GM12872 (cell line): ENCODE results near the gene GPR61.

Experiments
- TF ChIP-seq, protein P1 (sequence below): IDR thresholded peaks from 3 replicates; pipeline ENCODE4 v1.5.1; 2011; ENCODE audit warnings: low read depth, mild to moderate bottlenecking, low read length, moderate library complexity; ENCODE audit not compliant: insufficient read depth

The GPR61 gene

DNA sequence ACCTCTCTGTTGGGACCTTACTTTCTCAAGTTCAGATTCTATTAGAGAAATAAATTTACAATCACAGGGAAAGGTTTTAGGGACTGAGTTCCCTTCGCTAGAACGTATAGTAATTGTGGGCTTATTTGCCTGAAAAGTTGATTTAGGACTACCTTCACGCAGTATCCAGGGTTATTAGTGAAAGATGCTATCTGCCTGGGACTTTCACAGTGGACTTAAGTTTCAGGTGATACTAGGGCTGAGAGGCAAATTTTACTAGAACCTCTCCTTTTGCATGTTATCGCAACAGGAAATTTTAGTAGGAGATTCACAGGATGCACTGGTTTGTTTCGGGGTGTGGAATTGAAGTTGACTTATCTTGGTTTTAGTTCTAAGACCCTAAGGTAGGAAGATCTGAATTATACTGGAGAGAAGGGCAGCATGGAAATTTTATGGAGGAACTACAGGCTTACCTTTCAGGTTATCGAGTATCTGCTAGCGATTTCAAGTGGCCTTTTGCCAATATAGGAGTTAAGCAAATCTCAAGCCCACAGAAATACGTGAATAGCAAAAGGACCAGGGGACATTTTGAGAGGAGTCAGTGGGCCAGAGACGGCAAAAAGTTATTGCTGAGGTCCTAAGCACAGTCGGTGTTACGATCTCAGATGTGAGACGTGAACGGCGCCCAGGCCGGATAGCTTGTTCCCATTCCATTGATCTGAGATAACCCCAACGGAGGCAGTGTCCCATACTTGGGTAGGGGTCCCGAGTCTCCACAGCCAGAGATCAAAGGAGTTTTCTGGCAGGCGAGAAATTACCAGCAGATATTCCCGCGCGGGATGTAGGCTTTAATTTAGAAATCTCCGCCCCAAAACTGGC lies 8.0 kb downstream of the GPR61 start:
- TF ChIP-seq, protein P1, sequence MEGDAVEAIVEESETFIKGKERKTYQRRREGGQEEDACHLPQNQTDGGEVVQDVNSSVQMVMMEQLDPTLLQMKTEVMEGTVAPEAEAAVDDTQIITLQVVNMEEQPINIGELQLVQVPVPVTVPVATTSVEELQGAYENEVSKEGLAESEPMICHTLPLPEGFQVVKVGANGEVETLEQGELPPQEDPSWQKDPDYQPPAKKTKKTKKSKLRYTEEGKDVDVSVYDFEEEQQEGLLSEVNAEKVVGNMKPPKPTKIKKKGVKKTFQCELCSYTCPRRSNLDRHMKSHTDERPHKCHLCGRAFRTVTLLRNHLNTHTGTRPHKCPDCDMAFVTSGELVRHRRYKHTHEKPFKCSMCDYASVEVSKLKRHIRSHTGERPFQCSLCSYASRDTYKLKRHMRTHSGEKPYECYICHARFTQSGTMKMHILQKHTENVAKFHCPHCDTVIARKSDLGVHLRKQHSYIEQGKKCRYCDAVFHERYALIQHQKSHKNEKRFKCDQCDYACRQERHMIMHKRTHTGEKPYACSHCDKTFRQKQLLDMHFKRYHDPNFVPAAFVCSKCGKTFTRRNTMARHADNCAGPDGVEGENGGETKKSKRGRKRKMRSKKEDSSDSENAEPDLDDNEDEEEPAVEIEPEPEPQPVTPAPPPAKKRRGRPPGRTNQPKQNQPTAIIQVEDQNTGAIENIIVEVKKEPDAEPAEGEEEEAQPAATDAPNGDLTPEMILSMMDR = no peak

DNA sequence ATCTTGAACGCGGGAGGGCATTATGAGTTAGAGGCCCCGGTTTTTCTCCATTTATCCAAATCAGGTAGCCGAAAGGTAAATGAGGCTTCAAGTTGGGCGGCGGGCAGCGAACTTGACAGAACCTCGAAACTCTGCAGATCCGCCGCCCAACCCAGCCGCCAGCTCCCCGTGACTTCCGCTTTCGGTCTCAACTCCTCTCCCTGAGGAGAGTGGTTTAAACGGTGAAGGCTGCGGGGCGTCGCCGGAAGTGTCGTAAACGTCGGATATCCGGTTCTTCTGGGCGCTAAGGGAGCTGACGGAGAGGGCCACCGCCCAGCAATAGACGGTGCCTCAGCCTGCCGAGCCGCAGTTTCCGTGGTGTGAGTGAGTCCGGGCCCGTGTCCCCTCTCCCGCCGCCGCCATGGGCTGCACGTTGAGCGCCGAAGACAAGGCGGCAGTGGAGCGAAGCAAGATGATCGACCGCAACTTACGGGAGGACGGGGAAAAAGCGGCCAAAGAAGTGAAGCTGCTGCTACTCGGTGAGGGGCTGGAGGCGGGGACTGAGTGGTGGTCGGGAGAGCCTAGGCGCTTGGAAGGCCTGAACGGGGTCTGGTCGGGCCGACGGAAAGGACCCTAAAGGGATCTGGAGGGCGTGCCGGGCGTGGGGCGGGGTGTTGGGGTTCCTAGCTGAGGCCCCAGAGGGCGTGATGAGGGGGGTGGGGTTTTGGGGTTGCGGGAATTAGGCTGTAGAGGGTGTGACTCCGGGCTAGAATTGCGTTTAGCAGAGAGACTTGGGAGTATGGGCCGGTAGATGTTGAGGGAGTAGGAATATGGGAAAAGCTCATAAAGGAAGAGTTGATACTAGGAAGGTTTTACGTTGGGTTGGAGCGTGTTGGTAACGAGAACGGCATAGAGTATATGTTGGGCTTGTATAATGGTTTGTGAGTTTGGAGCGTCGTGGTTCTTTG lies 8.9 kb downstream of the GPR61 start, which contains the start of gene GNAI3:
Gene GNAI3, plus strand, starts transcription at position 295 of the 947 bp plus-strand sequence. Its CDS starts 106 bp downstream, at position 401.
- TF ChIP-seq, protein P1 = no peak

DNA sequence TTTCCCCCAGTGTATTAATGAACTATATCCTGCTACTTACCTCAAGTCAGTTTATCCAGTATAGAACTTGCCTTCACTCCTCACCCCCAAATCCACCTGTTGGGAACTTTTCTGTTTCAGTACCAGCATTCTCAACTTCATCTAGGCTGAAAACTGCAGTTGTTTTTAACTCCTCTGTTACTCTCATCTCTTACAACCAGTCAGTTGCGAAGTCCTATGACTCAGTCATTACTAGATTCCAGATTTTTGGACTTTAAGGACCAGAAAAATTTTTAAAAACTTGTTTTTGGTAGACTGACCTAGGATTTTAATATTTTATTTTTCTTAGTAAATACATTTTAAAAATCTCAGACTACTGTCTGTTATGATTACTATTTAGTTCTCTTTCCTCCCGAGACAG lies 16.9 kb downstream of the GPR61 start:
- TF ChIP-seq, protein P1 = no peak

DNA sequence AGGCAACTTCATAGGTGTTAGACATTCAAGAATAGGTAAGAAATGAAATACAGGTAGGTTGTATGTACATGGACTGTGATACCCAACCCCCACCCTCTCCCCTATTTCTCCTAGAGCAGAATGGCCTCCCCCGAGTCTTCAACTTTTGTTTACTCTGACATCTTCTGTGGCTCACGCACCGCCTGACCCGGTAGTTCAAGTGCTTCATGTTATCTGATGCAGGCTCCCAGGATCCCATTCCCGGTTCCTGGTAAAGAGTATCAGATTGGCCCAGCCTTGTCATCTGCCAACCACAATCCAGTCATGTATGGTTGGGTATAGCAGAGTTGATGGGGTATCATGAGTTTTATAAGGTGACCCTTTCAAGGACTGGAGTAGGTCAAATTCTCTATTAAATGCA lies 17.8 kb downstream of the GPR61 start:
- TF ChIP-seq, protein P1 = no peak

- TF ChIP-seq, protein P1 = no peak
Observed at GRCh38 chr1:109559995-109560394, 20.3 kb downstream of the GPR61 start.

DNA sequence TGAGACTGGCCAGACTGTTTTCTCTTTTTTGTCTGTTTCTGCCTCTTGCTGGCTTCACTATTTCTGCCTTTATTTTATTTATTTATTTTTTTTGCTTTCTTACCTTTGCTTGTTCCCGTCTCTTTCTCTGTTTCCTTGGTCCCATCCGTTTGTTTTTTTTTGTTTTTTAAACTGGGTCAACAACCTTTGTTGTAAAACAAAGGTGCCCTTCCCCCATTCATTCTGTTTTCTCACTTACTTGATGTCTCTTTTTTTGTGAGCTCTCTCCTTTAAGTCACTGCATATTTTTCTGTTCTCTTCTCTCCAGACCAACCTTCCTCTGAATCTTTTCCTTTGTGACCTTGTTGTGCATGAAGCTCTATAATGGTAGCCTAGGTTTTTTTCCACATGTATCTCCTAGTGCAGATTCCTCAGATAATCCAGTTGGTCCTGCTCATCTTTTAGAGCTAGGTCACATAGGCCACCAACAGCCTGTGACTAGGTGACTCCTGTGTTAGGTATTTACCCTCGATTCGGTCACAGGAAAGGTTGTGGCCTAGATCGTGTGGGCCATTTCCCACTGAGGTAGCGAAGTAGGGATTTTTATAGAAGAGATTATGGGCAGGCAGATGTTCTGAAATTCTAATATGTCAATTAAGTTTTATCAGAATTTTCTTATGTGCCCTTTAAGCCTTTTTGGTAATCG lies 24.7 kb downstream of the GPR61 start:
- TF ChIP-seq, protein P1 = no peak
